Pulmonary artery endothelial cell (primary cell): ENCODE measurements around the gene BHLHA15. TPM values are rescaled to one million over a fixed set of nuclear protein-coding genes. Genes with fewer than 3 reads are reported as not detected.

Experiments
- DNase-seq: peaks from one replicate; pipeline ENCODE4 v3.0.0-alpha.2; 2011; ENCODE audit warnings: low read depth, low spot score
- total RNA-seq: library from RNA; depleted of rRNA; stranded (reverse); fragments of >200 nt; gene quantifications from 2 replicates; pipeline ENCODE4 v1.2.3, GENCODE V29; 2014

BHLHA15 gene
- total RNA-seq, 1 donor from 2014 or later: 1.8 TPM

DNA sequence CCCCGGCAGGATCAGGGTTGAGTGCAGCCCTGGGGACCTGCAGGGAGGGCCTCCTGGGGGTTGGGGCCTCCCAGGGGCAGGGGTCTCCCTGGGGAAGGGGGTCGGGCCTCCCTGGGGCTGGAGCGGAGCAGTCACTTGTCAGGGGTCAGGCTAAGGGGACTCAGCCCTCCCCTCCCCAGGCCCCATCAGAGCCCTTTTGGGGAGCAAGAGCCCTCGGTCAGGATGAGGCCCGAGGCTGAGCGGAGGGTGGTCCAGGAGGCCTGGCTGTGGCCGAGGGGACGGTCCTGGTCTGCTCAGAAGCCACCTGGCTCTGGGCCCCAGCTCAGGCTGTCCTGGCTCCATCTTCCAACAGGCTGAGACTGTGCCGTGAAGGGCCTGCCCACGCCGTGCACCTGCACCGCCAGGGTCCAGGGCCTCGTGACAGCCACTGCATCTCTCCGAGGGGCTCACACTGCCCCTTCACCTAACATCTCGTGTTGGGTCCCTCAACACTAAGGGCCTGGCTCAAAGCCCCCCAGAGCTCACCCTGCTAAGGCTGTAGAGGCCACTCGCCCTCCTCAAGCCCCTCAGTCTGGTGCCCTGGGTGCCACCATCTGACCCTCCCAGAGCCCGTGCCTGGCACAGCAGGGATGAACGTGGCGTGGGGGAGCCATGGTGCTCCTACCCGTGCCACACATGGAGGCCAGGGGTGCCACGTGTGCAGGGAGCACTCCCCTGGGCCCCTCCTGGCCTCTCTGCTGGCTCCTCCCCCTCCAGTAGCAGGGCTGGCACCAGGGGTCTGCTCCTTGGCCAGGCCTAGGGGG is 12.9 kb downstream of the BHLHA15 start:
- no peak for DNase-seq

DNA sequence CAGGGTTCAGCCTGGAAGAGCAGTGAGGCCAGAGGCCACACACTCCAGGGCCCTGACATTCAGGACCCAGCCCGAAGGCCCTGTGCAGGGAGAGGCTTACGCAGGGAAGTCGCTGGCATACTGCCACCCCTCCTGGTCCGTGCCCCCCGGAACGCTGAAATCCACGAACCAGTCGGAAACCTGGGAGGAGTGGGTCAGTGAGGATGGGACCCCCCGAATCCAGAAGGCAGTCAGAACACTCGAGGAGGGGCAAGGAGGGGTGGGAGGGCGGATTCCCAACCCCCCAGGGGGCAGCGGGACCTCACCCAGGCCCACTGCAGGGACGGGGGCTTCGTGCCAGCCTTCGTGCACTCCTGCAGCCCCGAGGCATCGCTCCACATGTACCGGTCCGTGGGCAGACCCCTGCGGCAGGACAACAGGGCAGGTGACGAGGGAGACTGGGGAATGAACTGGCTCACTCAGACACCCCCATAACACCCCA is 13.5 kb downstream of the BHLHA15 start:
- no peak for DNase-seq

DNA sequence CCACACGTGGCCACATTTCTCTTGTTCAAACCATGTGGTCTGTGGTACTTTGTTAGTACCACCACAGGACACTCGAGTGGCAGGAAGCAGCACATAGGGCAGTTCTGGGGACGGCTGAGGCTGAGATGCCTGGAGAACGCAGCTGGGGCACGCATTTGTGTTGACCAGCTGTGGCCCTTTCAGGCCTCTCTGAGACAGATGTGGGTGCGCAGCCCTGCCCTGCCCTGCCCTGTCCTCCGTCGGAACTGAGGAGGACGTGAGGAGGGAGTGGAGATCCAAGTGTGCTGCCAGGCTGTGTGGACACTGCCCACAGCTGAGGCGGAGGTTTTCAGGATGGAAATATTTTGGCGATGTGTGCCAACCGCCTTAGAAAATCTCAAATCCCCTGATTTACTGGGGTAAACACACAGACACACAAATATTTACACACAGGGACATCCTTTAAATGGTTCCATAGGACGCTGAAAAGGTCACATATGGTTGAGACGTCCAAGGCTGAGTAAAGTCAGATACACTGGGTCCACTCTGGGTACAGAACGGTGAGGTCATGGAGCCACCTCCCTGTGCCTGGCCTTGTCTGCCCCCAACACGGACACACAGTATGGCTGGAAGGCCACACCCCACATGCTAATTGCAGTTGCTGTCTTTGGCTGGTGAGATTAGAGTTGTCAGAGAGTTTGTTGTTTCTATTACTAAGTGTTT is 14.8 kb downstream of the BHLHA15 start:
- no peak for DNase-seq

DNA sequence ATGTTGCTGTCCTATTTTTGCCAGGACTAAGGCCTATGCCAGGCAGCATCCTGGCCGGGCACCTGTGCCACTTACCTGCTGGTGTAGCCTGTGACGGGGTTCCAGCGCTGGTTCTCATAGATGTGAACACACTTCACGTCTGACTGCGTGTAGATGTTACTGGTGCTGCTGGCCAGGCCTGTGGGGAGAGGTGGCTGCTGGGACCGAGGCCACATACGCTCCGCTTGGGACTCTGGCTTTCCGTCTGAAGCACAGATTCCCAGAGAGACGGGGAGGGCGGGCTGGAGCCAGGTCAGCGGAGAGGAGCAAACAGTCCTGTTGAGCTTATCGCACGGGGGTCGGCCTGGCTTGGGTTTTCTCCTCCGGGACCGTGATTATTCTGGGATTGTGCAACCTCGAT is 16.7 kb downstream of the BHLHA15 start:
- DNase-seq: no peak

DNA sequence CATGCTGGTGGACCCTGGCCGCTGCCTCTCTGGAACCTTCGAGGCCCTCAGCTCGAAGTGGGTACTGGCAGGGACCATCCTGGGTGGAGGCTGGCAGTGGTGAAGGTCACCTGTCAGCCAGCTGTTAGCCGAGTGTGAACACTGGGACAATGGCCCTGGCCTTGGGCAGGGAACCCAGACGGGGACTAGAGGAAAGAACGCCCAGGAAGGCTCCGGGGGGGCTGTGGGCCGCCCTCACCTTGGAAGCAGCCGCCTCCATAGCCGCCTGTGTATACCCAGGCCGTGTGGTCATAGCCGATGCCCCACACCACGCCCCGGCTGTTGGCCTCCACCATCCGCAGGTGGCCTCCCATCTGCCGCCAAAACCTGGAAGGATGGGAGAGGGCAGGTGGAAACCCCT is 17.6 kb downstream of the BHLHA15 start:
- DNase-seq: no peak

DNA sequence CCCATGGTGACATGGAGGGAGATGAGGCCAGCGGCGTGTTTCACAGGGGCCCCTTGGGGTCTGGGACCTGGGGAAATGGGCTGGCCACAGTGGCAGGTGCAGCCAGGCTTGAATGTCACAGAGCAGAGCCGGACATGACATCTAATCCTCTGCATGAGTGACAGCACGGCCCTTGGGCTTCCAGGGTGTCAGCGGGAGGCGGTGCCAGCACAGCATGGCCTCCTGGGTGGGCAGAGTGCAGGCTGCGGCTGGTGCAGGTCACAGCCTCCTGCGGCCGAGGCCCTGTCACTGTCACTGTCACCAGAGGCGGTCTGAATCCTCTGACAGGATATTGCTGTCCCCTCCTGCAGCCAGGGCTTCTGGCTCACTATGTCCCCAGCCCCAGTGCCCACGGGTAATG is 18.2 kb downstream of the BHLHA15 start:
- DNase-seq: no peak

DNA sequence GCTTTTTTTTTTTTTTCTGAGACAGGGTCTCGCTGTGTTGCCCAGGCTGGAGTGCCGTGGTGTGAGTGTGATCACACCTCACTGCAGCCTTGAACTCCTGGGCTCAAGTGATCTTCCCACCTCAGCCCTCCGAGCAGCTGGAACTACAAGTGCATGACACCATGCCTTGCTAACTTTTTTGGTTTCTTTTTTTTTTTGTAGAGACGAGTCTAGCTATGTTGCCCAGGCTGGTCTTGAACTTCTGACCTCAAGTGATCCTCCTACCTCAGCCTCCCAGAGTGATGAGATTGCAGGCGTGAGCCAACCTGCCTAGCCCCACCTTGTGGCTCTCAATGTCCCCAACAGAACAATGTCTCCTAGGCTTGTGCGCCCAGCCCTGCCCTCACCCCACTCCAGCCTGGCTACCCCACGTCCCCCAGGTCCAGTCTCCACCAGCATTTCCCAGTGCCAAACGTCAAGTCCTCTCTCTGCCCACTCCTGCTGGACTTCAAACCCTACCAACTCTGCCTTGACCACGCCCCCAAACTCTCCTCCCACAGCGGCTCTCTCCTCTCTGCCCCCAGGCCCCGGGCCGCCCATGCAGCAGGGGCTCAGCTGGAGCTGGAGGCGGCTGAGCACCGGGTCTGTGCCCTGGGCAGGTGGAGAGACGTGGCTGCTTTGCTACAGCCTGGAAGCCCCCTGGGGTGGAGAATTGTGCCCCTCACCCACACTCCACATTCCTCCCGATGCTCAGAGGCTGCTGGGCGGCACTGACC is 18.9 kb downstream of the BHLHA15 start:
- DNase-seq: no peak

DNA sequence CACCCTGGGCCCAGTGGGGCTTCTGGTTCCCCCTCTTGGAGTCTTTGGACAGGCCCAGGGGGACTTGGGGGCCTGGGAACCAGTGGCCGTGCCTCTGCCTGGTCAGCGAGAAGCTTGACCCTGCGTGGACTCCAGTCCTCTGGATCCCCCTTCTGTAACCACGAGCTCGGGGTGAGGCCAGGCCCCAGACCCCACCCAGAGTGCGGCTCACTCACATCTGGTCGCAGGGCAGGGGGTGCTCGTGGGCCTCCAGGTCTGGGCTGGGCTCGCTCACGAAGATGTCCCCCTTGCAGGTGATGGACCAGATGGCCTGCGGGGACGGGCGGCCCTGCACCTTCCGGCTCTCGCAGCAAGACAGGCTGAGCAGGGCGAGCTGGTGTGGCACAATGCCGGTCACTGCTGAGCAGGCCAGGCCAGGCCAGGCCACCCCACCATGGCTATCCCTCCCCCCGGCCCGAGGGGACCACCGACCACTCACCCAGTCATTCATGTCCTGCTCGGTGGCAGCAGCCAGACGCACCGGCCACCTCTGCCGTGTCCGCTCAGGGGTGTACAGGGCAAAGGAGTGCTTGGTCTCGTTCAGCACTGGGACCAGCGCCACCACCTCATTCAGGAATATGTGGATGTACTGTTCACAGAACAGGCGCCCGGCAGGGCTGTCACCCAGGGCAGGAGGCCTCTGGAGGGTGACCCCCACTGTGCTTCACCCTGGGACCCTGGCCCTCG is 19.7 kb downstream of the BHLHA15 start:
- no peak for DNase-seq

DNA sequence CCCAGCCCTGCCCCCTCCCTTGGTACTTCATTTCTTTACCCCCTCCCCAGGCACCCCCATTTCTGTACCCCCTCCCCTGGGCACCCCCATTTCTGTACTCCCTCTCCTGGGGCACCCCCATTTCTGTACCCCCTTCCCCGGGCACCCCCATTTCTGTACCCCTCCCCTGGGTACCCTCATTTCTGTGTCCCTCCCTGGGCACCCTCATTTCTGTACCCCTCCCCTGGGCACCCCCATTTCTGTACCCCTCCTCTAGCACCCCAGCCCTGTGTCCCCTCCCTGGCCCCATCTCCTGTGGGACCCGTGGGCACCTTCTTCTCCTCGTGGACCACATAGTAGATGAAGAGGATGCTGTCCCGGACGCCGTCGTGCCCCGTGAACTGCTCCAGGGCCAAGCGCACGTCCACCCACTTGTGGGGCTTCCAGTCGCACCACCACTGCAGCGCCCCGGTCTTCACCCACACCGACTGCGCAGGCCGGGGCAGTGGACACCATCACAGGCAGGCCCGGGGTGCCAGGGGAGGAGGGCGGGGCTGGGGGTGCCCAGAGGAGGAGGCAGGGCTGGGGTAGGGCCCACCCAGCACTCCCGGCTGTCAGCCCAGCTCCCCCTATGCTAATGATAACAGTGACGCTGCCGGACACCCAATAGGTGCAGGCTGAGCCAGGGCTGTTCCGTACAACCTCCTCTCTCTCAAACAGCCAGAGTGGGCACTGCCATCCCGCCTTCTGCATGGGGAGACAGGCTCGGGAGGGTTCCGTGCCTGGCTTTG is 20.4 kb downstream of the BHLHA15 start:
- DNase-seq: no peak

DNA sequence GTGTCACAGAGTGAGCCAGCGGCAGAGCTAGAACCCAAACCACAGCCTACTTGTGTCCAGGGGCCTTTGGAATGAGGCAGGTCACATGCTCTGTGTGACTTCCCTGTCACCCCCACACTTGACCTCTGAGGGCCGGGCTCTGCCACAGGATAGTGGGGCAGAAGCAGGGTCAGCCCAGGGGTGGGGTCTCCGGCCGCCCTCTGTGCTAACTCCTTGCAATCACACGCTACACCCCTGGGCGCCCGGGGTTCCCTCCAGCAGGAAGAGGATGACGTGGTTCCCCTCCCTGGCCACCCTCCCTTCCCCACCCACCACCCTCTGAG is 21.0 kb downstream of the BHLHA15 start:
- DNase-seq: no peak

DNA sequence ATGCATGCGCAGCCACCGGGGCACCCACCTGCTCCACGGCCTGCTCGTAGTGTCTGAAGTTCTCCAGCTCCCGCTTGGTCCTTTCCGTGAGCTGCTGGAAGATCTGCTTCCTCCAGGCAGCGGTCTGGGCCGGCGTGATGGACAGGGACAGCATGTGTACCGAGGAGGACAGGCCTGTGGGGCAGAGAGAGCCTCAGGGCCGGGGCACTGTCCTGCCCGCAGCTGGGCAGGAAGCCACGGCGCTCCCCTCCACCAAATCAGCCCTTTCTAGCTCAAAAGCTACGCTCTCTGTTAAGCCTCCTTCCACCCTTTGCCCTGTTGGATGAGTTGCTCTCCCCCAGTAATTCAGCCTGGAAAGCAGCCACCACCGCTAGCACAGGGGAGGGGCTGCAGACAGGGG is 21.6 kb downstream of the BHLHA15 start:
- no peak for DNase-seq

DNA sequence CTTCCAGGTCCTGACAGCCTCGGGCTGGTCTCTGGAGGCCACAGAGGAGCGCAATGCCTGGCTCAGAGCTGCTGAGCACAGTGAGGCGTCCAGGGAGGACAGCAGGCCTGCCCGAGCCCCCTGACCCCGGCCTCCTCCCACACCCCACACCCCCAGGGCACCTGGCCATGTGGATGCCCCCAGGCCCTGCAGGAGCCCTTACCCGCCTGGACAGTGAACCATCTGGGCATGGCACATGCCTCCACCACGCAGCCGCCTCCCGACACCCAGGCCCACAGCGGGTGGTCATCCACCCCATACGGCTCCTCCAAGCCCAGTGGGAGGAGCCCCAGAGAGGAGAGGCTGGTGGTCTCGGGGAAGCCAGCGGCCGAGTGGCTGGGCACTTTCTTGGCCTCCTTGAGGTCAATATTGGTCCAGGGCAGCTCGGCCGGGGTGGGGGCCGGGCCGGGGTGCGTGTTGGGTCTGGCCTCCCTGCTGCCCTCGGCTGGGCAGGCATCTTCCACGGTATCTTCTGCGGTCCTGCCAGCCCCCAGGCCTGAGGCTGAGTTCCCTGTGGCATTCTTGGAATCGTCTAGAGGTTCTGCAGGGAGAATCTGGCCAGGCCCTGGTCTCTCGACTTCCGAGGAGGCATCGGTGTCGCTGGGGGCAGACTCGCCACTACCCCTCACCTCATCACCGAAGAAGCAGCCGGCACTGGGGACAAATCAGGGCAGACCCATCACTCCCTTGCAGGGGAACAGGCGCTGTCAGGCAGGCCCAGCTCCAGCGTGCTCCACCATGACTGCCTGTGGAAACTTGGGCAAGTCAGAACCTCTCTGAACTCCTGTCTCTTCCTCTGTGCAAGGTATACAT is 22.2 kb downstream of the BHLHA15 start:
- no peak for DNase-seq

DNA sequence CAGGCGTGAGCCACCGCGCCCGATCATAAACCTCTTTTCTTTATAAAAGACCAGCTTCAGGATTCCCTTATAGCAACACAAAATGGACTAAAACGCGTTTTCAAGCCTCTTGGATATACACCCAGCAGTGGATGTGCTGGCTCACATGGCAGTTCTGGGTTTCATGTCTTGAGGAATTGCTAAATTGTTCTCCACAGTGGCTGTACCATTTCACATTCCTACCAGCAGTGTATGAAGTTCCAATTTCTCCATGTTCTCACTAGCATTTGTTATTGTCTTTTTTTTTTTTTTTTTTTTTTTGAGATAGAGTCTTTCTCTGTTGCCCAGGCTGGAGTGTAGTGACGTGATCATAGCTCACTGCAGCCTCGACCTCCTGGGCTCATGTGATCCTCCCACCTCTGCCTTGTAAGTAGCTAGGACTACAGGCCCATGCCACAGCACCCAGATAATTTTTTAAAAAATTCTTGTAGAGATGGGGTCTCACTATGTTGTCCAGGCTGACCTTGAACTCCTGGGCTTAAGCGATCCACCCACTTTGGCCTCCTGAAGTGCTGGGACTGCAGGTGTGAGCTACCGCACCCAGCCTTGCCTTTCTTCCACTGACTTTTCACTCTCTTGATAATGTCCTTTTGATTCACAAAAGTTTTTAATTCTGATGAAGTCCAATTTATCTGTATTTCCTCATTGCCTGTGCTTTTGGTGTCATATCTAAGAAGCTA is 23.3 kb downstream of the BHLHA15 start:
- DNase-seq: no peak

DNA sequence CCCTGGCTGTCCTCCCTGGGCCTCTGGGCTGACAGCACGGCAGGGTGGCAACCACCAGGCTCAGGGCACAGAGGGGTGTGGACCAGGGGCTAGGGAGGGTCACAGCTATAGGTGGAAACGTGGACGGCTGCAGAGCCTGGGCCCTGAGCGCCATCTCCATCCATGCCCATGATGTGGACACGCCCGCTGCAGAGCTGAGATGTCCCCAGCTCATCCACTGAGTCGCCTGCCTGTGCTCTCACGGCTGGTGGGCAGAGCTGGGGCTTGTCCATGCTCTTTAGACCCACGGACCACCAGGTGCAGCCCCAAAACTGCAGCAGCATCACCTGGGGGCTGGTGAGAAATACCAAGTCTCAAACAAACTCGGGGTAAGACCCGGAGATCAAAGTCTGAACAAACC is 24.7 kb downstream of the BHLHA15 start:
- no peak for DNase-seq

DNA sequence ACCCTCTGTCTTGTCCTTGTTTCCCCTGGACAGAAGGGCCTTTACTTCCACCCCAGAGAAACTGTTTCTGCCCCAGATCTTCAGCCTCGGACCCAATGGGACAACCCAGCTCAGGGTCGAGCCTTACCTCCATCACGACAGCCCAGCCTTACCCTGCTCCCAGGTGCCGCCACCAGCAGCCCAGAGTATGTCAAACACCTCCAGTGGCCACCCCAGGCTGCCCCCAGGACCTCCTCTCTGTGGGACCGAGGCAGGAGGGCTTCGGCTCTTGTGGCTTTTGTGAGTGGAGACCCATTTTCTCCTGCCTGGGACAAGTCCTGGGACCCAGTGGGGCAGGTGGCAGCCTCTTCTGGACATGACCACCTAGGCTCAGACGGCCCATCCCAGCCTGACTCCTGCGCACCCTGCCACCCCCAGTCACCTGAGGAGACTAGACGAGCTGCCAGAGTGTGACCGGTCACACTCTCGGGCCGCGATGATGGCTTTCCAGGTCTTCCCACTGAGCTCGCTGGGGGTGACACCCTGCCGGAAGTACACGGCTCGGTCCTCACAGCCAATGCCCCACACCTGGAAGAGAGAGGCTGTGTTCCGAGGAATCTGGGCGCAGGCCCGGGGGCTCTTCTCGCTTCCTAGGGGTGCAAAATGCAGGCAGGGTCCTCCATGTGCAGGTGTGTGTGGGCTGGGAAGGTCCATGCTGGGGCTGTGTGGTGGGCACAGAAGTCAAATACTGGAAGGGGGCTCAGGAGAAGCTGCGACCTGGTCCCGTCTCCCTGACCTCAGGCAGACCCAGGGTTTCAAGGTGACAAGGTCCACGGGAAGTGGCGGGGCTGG is 25.3 kb downstream of the BHLHA15 start:
- no peak for DNase-seq

DNA sequence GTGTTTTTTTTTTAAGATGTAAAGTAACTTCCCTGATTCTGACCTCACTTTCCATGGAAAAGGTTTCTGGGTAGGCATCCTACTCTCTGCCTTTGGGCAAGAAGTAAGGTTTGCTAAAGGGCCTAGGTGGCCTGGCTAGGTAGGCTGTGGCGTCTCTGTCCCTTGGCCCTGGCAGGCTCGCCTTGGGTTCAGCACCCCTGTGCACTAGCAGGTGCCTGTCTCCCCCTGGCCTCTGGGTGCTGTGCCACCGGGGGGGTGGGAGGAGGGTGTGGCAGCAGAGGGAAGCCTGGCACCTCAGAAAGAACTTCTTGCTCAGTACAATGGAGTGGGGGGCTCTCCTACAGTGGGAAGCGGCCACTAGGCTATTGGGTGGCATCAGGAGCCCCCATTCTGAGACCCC is 26.8 kb downstream of the BHLHA15 start:
- DNase-seq: no peak

DNA sequence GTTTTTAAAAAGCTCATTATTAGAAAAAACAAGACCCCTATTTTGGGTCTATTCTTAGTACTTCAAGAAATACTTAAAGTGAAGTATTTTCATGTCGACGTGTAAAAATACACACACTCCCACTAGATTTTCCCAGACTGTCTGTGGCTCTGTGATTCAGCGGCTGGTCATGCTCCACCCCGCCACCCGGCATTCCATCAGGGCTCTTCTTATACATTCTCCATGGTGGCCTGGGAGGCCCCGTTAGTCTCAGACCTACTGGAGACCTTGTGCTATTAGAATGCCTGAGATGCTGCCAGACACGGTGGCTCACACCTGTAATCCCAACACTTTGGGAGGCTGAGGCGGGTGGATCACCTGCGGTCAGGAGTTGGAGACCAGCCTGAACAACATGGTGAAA is 27.7 kb downstream of the BHLHA15 start:
- no peak for DNase-seq

DNA sequence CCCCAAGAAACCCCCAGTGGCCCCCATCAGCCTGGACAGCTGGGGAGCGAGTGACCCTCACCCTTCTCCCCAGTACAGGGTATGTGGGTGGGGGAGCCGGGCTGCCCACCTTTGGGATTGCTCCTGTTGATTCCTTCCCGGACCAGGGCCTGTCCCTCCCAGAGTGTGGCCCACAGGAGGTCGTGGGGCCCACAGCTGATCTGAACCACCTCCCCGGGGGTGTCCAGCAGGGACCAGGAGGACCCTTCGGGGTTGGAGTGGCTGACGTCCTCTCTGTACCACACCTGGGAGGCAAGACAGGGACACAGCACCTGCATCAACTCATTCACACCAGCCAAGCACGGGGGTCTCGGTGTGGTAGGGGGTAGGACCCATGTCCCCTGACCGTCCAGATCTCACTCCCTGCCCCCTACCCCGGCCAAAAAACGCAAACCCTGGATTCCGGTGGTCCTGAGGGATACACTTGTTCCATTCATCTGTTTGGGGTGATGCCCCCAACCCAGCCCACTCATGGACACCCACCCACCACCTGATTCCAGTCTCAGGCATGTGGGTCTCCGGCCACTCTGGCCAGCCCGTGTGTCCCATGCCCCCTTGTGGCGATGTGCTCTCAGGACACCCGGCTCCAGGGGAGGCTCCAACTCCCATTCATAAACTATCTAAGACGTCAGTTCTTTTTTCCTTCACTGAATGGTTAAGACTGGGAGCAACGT is 29.9 kb downstream of the BHLHA15 start:
- no peak for DNase-seq
